IMR-90 (cell line): ENCODE measurements around the gene KCNV2. TPM values are rescaled to one million over a fixed set of nuclear protein-coding genes. Genes with fewer than 3 reads are reported as not detected.

Source experiments
- ATAC-seq: fragments of 200-7000 bp; cut with Tn5 transposase; 2 replicates; pipeline ENCODE4 v1.9.1; 2020; ENCODE audit warnings: low read depth, mild to moderate bottlenecking, moderate library complexity
- BruUV-seq: library from RNA; stranded (reverse); fragments of 400-500 nt; replicated peaks from 2 replicates; lab custom pipeline; 2021; lab: Mats Ljungman, UMichigan
- CTCF ChIA-PET: fragments of 300-600 bp; formaldehyde crosslinking; extraction: SDS; loops from one replicate; lab custom pipeline; 2021; ENCODE audit warnings: antibody characterized with exemption; lab: Yijun Ruan, JAX
- POLR2A ChIA-PET: fragments of 300-600 bp; sonication (Branson Sonifier 250); formaldehyde crosslinking; loops from one replicate; lab custom pipeline; 2022; ENCODE audit warnings: antibody characterized with exemption; ENCODE audit not compliant: unreplicated experiment; lab: Charles Lee
- DNase-seq: peaks from one replicate; pipeline ENCODE4 v3.0.0; 2013
- H2AFZ ChIP-seq: replicated peaks from 2 replicates; pipeline ENCODE3; 2013; ENCODE audit warnings: low read length, mild to moderate bottlenecking; ENCODE audit not compliant: poor library complexity
- H2AK5ac ChIP-seq: 2 replicates; pipeline ENCODE4 v1.6.1; 2013; ENCODE audit warnings: low read depth, low read length, inconsistent platforms
- H2AK9ac ChIP-seq: replicated peaks from 2 replicates; pipeline ENCODE3; 2013; ENCODE audit warnings: mild to moderate bottlenecking, low read depth, low read length, moderate library complexity; ENCODE audit not compliant: poor library complexity
- H2BK120ac ChIP-seq: 2 replicates; pipeline ENCODE4 v1.6.1; 2013; ENCODE audit warnings: low read depth, low read length, inconsistent platforms
- H2BK15ac ChIP-seq: 3 replicates; pipeline ENCODE4 v1.6.1; 2013; ENCODE audit warnings: low read depth, low read length, inconsistent platforms
- H2BK20ac ChIP-seq: 2 replicates; pipeline ENCODE4 v1.6.1; 2013; ENCODE audit warnings: low read depth, mild to moderate bottlenecking, inconsistent platforms, low read length, moderate library complexity
- H2BK5ac ChIP-seq: 2 replicates; pipeline ENCODE4 v1.6.1; 2013; ENCODE audit warnings: mild to moderate bottlenecking, low read depth, low read length, inconsistent platforms; ENCODE audit not compliant: poor library complexity, severe bottlenecking
- H3K14ac ChIP-seq: replicated peaks from 2 replicates; pipeline ENCODE4 v1.6.1; 2013; ENCODE audit warnings: low read depth, low read length, inconsistent platforms
- H3K18ac ChIP-seq: 2 replicates; pipeline ENCODE4 v1.6.1; 2013; ENCODE audit warnings: low read depth, low read length, control low read depth
- H3K23ac ChIP-seq: 2 replicates; pipeline ENCODE4 v1.6.1; 2013; ENCODE audit warnings: low read depth, low read length, inconsistent platforms
- H3K27ac ChIP-seq: 2 replicates; pipeline ENCODE4 v1.5.1; 2013; ENCODE audit warnings: mild to moderate bottlenecking, control low read depth, low read length; ENCODE audit not compliant: insufficient read depth
- H3K27me3 ChIP-seq: 2 replicates; pipeline ENCODE4 v1.6.1; 2013; ENCODE audit warnings: low read length; ENCODE audit not compliant: control insufficient read depth, insufficient read depth
- H3K36me3 ChIP-seq: 2 replicates; pipeline ENCODE4 v1.6.1; 2013; ENCODE audit warnings: low read length, mixed read lengths; ENCODE audit not compliant: control insufficient read depth, insufficient read depth
- H3K4ac ChIP-seq: 2 replicates; pipeline ENCODE4 v1.6.1; 2013; ENCODE audit warnings: low read depth, low read length, inconsistent platforms
- H3K4me1 ChIP-seq: 2 replicates; pipeline ENCODE4 v1.6.1; 2013; ENCODE audit warnings: low read length, mixed read lengths; ENCODE audit not compliant: control insufficient read depth, insufficient read depth
- H3K4me2 ChIP-seq: 2 replicates; pipeline ENCODE4 v1.6.1; 2013; ENCODE audit warnings: low read depth, mild to moderate bottlenecking, control low read depth, low read length, moderate library complexity
- H3K4me3 ChIP-seq: 2 replicates; pipeline ENCODE4 v1.5.1; 2013; ENCODE audit warnings: low read depth, mild to moderate bottlenecking, control low read depth, low read length, moderate library complexity; ENCODE audit not compliant: insufficient read depth
- H3K56ac ChIP-seq: 2 replicates; pipeline ENCODE4 v1.6.1; 2013; ENCODE audit warnings: low read length, inconsistent platforms; ENCODE audit not compliant: insufficient read depth; ENCODE audit errors: extremely low read depth
- H3K79me1 ChIP-seq, 2 experiments: 2 replicates each; pipeline ENCODE4 v1.6.1; 2013; ENCODE audit warnings: low read length in 2 of 2, inconsistent platforms in 1 of 2, low read depth in 1 of 2
- H3K9ac ChIP-seq: 2 replicates; pipeline ENCODE4 v1.6.1; 2013; ENCODE audit warnings: low read depth, low read length, control low read depth
- H3K9me1 ChIP-seq: 2 replicates; pipeline ENCODE4 v1.6.1; 2013; ENCODE audit warnings: low read length, inconsistent platforms; ENCODE audit not compliant: insufficient read depth
- H3K9me3 ChIP-seq: 2 replicates; pipeline ENCODE4 v1.6.1; 2013; ENCODE audit warnings: low read length; ENCODE audit not compliant: control insufficient read depth, insufficient read depth
- H4K20me1 ChIP-seq: 2 replicates; pipeline ENCODE4 v1.6.1; 2013; ENCODE audit warnings: low read length, inconsistent platforms; ENCODE audit not compliant: insufficient read depth
- H4K5ac ChIP-seq: 2 replicates; pipeline ENCODE4 v1.6.1; 2013; ENCODE audit warnings: mild to moderate bottlenecking, low read depth, low read length, control low read depth
- H4K8ac ChIP-seq, 2 experiments: 2 replicates each; pipeline ENCODE4 v1.6.1; 2013; ENCODE audit warnings: low read depth in 2 of 2, low read length in 2 of 2, control low read depth in 1 of 2, inconsistent platforms in 1 of 2
- H4K91ac ChIP-seq: 2 replicates; pipeline ENCODE4 v1.6.1; 2013; ENCODE audit warnings: low read depth, low read length, inconsistent platforms; ENCODE audit not compliant: insufficient read depth
- CEBPB ChIP-seq: IDR thresholded peaks from 2 replicates; pipeline ENCODE4 v1.6.1; 2012; ENCODE audit warnings: low read depth, low read length, improper control_type of control experiment
- CHD1 ChIP-seq: IDR thresholded peaks from 2 replicates; pipeline ENCODE4 v1.6.1; 2012; ENCODE audit warnings: low read depth, low read length, improper control_type of control experiment
- CTCF ChIP-seq: conservative IDR thresholded peaks from 2 replicates; pipeline ENCODE4 v1.5.1; 2012; ENCODE audit warnings: mild to moderate bottlenecking, low read depth, low read length, improper control_type of control experiment
- FOS ChIP-seq: fragments of 150-350 bp; IDR thresholded peaks from 2 replicates; pipeline ENCODE4 v1.6.1; 2016; ENCODE audit warnings: low read depth, low read length
- MXI1 ChIP-seq: IDR thresholded peaks from 2 replicates; pipeline ENCODE4 v1.6.1; 2012; ENCODE audit warnings: low read depth, mild to moderate bottlenecking, low read length, moderate library complexity, borderline replicate concordance
- RFX5 ChIP-seq: IDR thresholded peaks from 2 replicates; pipeline ENCODE4 v1.8.0; 2012; ENCODE audit warnings: low read depth, mild to moderate bottlenecking, low read length, moderate library complexity
- WGBS, 2 experiments: methylation state at CpG; one replicate each; pipeline versions ENCODE4 v1.1.5 to v1.1.7; 2013; ENCODE audit warnings: missing lambda C conversion rate in 2 of 2; ENCODE audit not compliant: insufficient read length in 1 of 2; ENCODE audit errors: extremely low coverage in 2 of 2; 5-methylcytosine and 5-hydroxymethylcytosine counted together
- dilution Hi-C: fragments of 300-500 bp; cut with HindIII; formaldehyde crosslinking; loops from one replicate; pipeline ENCODE4 v1.14.3; 2018; ENCODE audit warnings: low sequenced_read_pairs; ENCODE audit not compliant: unreplicated experiment
- in situ Hi-C: fragments of 300-500 bp; cut with MboI; formaldehyde crosslinking; loops from 3 replicates; pipeline ENCODE4 v1.14.3; 2019; ENCODE audit warnings: low sequenced_read_pairs, inconsistent platforms, mixed read lengths
- intact Hi-C: fragments of 100-400 bp; cut with micrococcal nuclease; formaldehyde crosslinking; loops from 2 replicates; pipeline ENCODE4 v1.10.0; 2022
- polyA plus RNA-seq, 3 experiments: library from polyadenylated mRNA; depleted of rRNA; stranded (reverse); fragments of >200 nt; gene quantifications; 2 replicates each; pipeline ENCODE4 v1.2.3, GENCODE V29; 2012; ENCODE audit warnings: low replicate concordance in 1 of 3
- total RNA-seq: library from RNA; depleted of rRNA; stranded (reverse); fragments of >200 nt; gene quantifications from 2 replicates; pipeline ENCODE4 v1.2.3, GENCODE V29; 2012

KCNV2 gene
- total and polyA plus RNA-seq, 2 of the 4 experiments (the other 2 are of a cell fraction) = not detected

GRCh38 chr9:2729003-2729402 is 11.7 kb downstream of the KCNV2 start:
- peak; percentile 72 for DNase-seq
- ATAC-seq = peak; percentile 47
- dilution Hi-C loops = no loop called here
- Histone ChIP-seq H3K4me3 (no peak overlapping the region), H3K9ac (no peak overlapping the region), H2AK5ac (0 out of 2 replicates have a peak overlapping the region, but pooled peaks have one; percentile 42), H3K27ac (no peak overlapping the region), H3K9me1 (peaks cover 7% of the 10 kb centered on the region), H3K23ac (no peak overlapping the region), H3K56ac (no peak overlapping the region), H2BK120ac (peak overlapping the region; percentile 22; the same call in 1 of the 2 replicates), H2AFZ (no peak overlapping the region), H3K27me3 (no peaks in the 10 kb centered on the region), H4K91ac (no peak overlapping the region), H2BK20ac (peak overlapping the region; percentile 53; the same call in 1 of the 2 replicates), H2BK5ac (no peak overlapping the region), H4K20me1 (no peaks in the 10 kb centered on the region), H3K14ac (no peak overlapping the region; the same call in 1 of the 2 replicates), H3K4ac (peak overlapping the region; percentile 50; the same call in 1 of the 2 replicates), H3K4me2 (no peak overlapping the region), H3K36me3 (no peaks in the 10 kb centered on the region; the same call in 1 of the 2 replicates), H2AK9ac (no peak overlapping the region), H2BK15ac (no peak overlapping the region; the same call in 2 of the 3 replicates), H3K79me1 (no peaks in the 10 kb centered on the region), H3K9me3 (no peaks in the 10 kb centered on the region), H4K5ac (peak overlapping the region; percentile 93; the same call in 1 of the 2 replicates), H3K4me1 (peaks cover 8% of the 10 kb centered on the region), H3K18ac (peak overlapping the region; percentile 77; the same call in 1 of the 2 replicates), H4K8ac (peak overlapping the region in 1 of 2 experiments; percentile 42; a peak in 1 of 4 replicates)
- 100% methylated on average over 1 of the region's 5 CpGs; no CpG with 5 or more reads in 1 of the 2 experiments for WGBS, 2 experiments
- ChIA-PET CTCF (interaction anchor here (0.6 to 1.8 kb wide), 10 partner anchors 9 to 597 kb away, joined by 3 to 8 read pairs (median 4); no protein-coding TSS in a partner anchor), POLR2A (no interaction called here)
- TF ChIP-seq CEBPB (no peak), FOS (no peak), RFX5 (no peak), CHD1 (no peak), MXI1 (no peak), CTCF (no peak)
- BruUV-seq = no TSS peak
- intact Hi-C loops = loop anchor here (2.0 to 10.0 kb wide), 4 partner anchors 108 to 714 kb away; partner anchors contain the start of genes SMARCA2 and VLDLR
- in situ Hi-C loops = loop anchor here (10.0 kb wide), 2 partner anchors 494 to 594 kb away; no protein-coding TSS in a partner anchor
